ENCODE results near the gene PHLDB3.
"Not testable (repeated sequence)": the region's sequence is repeated elsewhere in the genome, so short reads cannot be mapped to it uniquely, and the experiment has no call there.

PHLDB3 gene

DNA sequence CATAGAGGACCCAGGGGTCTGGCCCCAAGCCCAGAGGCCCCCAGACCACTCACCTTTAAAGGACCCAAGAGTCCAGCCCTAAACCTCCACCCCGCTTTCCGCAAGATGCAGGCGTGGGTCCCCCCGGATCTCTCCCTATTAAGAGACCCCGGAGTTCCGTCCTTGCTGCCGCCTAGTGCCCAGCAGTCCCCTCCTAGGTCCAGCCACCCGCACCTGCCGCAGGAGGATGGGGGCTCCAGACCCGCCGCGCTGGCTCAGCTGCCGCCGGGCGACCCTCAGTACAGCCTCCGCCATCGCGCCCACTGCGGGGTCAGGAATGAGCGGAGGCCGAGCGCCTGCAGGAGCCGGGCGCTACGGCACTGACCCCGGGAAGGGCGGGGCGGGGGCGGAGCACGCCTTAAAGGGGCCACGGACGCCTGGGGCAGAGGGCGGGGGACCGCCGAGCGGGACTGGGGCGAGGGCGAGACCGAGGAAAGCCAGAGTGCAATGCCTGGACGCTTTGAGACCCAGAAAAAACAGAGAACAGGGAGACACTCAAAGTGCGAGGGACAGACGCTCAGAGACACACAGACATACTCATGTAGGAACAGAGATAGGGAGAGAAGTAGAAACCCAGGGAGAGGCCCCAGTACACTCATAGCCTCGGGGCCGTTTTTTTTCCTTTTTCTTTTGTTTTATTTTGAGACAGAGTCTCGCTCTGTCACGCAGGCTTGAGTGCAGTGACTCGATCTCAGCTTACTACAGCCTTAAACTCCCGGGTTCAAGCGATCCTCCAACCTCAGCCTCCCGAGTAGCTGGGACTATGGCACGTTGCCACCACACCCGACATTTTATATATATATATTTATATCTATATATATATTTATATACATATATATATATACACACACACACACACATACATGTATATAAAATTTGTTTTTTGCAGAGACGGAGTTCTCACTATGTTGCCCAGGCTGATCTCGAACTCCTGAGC lies 22.6 kb upstream of the PHLDB3 start, which contains the start of gene ETHE1:
TSS of gene ETHE1 (minus strand) at position 318 of the 976 bp plus-strand sequence. CDS start at position 294, 24 bp downstream.
- peak; percentile 86 for DNase-seq

DNA sequence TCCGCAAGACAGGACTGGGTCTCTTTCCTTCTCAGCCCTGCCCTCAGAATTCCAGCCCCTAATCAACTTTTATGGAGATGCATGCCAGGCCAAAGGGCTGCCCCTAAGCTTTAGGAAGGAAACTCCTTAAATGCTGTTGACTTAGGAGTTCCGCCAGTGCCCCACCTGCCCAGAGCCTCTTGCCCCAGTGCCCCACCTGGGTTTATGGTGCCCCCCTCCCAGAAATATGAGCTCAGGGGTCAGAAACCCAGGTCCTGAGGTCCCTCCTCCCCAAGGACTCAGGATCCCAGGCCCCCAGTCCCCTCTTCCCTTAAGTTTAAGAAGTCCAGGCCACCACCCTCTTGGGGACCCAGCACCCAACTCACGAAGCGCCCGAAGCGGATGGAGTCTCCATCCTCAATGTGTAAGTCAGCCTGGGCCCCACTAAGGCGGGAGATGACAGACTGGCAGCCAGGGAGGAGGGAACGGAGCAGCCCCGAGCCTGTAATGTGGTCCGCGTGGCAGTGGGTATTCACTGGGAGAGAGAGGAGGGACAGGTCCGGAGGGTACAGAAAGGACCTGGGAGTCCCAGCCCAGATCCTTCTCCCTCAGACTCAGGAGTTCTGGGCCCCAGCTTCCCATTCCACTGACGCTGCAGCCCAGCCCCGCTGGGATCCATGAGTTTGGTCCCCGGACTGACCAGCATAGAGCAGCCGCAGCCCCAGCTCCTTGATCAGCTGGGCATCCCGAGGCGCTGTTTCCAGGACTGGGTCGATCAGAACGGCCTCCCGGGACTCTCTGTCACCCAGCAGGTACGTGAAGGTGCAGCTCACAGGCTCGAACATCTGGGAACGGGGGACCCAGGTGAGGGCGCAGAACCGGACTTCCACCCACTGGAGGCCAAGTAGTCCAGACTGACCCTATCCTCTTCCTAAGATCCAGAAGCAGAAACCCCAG lies 21.6 kb upstream of the PHLDB3 start:
- no peak for DNase-seq

DNA sequence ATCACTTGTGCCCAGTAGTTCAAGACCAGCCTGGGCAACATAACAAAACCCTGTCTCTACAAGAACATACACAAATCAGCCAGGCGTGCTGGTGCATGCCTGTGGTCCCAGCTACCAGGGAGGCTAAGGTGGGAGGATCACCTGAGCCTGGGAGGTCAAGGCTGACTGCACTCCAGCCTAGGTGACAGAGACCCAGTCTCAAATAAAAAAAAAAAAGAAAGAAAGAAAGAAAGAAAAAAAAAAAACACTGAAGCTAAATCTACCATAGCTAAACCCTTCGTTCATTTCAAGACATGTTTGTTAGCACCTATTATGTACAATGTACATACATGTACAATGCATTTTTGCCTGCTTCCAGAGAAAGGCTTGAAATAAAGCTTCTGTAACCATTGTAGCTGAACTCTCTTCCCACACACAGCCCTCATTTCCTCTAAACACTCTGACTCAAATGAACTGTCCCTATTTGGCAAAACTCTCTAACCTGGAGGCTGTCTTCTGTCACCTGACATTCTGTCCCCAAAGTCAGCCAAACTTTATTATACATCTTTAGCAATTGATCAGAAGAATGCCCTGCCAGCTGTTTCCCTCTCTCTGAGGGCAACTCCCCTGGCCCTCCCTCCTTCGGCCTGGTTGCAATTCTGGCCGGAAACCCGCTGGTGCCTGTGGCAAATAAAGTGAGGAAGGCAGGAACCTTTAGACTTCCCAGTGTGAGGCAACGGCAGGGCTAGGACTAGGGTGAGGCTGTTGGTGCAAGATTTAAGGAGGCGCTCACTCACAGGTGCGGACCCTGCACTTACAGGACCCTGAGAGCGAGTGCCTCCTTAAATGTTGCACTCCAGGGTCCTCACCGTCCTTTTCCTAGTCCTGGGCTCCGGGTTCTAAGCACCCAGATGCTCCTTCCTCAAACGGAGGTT lies 20.6 kb upstream of the PHLDB3 start:
- DNase-seq: peak; percentile 42

DNA sequence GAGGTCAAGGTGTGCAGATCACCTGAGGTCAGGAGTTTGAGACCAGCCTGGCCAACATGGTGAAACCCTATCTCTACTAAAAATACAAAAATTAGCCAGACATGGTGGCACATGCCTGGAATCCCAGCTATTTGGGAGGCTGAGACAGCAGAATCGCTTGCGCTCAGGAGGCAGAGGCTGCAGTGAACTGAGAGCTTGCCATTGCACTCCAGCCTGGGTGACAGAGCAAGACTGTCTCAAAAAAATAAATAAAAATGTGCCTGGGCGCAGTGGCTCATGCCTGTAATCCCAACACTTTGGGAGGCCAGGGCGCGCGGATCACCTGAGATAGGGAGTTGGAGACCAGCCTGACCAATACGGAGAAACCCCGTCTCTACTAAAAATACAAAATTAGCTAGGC lies 19.1 kb upstream of the PHLDB3 start:
- DNase-seq: not testable (repeated sequence)

DNA sequence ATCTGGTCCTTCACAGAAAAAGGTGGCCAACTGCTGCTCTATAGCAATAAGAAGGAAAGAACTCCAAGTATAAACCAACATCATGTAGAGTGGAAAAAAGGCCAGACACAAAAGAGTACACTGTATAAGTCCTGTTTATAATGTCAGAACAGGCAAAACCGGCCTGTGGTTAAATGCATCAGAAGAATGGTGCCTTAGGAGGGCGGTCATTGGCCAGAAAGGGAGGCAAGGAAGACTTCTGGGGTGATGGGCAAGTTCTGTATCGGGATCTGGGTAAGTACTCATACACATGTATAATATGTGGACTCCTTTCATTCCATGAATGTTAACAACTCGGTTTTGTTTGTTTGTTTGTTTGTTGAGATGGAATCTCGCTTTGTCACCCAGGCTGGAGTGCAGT lies 18.4 kb upstream of the PHLDB3 start:
- no peak for DNase-seq

DNA sequence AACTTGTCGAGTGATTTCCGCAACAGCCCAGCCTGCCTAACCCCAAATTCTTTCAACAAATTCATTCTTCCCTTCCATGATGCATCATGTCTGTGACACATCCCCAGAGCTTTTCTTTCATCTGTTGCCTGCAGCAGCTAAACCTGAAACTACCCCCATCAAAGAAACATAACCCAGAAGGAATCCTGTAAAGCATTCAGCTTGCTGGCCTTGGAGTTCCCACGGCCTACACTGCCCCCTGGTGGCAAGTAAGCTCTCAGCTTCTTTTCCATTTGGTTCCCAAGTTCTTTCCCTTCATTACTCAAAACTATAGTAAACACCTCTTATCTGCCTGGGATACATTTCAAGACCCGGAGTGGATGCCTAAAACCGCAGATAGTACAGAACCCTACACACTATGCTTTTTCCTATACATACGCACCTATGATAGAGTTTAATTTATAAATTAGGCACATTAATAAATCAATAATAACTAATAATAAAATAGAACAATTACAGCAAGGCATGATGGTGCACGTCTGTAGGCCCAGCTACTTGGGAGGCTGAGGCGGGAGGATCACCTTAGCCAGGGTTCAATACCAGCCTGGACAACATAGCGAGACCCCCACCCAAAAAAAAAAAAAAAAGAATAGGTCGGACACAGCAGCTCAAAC lies 15.0 kb upstream of the PHLDB3 start:
- peak; percentile 88 for DNase-seq

- DNase-seq: no peak
Observed at GRCh38 chr19:43518051-43518450, 13.5 kb upstream of the PHLDB3 start.

DNA sequence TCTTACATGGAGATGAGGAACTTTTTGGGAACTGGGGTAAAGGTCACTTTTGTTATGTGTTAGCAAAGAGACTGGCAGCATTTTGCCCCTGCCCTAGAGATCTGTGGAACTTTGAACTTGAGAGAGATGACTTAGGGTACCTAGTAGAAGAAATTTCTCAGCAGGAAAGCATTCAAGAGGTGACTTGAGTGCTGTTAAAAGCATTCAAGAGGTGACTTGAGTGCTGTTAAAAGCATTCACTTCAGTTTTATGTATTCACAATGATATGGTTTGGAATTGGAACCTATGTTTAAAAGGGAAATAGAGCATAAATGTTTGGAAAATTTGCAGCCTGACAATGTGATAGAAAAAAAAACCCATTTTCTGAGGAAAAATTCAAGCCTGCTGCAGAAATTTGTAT lies 7.9 kb upstream of the PHLDB3 start:
- DNase-seq: not testable (repeated sequence)

- DNase-seq: no peak
Observed at GRCh38 chr19:43511324-43511723, 6.8 kb upstream of the PHLDB3 start.

- DNase-seq: no peak
Observed at GRCh38 chr19:43510713-43511112, 6.2 kb upstream of the PHLDB3 start.

DNA sequence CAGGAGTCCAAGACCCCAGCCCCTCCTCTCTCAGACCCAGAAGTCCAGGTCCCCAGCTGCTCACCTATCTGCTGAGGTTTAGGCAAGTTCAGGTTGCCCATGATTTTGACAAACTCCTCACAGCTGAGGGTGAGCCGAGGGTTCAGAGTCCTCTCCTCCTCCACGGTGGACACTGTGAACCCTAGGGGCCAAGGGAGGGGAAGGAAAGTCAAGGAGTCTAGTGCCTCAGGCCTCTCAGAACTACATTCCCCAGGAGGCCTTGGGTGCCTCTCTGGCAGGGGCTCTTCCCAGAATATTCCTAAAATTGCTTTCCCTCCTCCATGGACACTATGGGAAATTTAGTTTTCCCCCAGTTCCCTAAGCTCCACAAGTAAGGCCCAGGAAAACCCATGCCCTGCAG lies 3.3 kb upstream of the PHLDB3 start:
- no peak for DNase-seq

DNA sequence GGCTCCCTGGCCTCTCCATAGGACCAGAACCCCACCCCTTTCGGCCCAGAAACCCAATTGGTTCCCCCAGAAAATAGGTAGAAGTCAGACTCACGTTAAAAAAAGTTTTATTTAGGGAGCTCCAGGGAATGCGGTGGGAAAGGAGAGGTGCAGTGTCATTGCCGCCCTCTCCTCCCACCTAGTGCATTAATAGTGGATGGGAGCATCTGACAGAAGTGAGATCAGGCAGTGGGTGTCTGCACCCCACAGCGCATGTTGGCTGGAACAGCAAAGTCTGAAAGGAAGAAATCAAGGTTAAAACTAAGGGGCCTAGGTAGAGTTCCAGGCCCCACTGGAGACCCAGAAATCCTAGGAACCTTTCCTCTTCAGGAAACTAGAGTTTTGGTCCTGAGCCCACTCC lies 2.1 kb upstream of the PHLDB3 start:
- DNase-seq: no peak

DNA sequence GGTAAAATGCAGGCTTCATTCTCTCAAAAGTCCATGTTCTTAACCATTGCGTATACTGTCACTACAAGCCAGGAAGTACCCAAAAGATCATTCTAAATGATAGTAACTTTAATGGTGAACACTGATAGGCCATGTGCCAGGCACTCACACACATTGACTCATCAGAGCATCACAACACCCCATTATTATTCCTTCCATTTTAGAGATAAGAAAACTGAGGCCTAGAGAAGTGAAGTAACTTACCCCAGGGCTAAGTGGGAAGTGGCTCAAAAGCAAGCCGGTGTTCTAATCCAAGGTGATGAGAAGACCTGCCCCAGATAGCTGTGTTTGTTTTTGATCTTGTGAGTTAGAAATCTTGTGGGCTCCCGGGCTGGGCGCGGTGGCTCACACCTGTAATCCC lies 1.4 kb upstream of the PHLDB3 start:
- no peak for DNase-seq

DNA sequence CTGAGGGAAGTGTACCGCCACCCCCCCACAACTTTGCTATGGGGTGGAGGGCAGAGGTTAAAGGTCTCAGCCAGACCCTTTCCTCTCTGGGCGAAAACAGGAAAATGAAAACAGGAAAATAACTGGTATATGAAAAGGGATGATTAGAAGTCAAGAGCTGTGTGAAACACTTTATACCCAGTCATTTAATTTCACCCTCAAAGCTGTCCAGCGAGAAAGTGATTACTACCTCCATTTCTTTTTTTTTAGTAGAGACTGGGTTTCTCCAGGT lies 575 bp upstream of the PHLDB3 start:
- DNase-seq: no peak

DNA sequence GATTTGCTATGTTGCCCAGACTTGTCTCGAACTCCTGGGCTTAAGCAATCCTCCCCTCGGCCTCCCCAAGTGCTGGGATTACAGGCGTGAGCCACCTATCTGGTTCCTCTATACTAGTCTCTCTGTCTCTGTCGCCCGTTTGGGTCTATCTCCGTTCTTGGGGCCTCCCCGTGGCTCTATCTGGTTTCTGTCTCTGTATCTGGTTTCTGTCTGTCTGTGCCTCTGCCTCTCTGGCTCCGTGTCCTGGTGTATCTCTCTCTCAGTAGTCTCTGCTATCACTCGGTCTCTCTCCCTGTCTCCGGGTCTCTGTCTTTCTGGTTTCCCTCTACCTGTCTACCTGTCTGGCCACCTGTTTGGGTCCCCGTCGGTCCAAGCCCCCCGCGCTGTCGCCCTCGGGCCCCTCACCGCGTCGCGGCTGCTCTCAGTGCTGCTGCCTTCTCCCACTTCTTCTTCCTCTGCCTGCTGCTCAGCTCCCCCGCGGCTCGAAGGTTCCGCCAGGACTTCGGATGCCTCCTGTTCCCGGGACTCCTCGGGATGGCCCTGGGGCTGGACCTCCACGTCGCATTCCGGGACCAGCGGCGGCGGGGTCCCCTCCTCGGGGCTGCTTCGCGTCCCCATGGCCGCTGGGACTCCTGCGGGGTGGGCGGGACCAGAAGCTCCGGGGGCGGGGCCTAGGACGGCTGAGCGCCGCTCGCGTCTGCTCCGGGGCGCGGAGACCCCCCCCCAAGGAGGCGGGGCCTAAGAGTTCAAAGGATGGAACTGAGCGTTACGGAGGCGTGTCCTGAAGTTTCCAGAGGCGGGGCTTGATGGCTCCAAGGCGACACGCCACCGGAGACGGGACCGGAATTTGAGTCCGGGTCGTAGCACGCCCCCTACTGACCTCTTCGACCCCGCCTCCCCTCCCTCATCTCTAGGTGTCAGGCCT lies 783 bp downstream of the PHLDB3 start:
- peak; percentile 97 for DNase-seq

DNA sequence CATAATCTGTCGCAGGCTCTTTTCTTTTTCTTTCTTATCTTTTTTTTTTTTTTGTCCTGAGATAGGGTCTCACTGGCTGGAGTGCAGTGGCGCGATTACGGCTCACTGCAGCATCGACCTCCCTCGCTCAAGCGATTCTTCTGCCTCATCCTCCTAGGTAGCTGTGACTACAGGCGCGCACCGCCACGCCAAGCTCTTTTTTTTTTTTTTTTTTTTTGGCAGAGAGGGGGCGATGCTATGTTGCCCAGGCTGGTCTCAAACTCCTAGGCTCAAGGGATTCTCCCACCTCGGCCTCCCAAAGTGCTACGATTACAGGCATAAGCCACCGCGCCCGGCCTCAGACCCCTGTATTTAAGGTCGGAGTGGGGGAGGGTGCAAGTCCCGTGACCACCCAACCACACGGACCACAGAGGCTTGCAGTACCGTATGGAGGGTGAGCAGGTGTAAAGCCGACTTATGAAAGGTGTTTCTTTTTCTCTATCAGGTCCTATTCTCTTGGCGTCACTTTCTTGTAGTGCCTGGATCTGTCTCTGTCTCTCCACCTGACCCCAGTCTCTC lies 2.0 kb downstream of the PHLDB3 start:
- no peak for DNase-seq

DNA sequence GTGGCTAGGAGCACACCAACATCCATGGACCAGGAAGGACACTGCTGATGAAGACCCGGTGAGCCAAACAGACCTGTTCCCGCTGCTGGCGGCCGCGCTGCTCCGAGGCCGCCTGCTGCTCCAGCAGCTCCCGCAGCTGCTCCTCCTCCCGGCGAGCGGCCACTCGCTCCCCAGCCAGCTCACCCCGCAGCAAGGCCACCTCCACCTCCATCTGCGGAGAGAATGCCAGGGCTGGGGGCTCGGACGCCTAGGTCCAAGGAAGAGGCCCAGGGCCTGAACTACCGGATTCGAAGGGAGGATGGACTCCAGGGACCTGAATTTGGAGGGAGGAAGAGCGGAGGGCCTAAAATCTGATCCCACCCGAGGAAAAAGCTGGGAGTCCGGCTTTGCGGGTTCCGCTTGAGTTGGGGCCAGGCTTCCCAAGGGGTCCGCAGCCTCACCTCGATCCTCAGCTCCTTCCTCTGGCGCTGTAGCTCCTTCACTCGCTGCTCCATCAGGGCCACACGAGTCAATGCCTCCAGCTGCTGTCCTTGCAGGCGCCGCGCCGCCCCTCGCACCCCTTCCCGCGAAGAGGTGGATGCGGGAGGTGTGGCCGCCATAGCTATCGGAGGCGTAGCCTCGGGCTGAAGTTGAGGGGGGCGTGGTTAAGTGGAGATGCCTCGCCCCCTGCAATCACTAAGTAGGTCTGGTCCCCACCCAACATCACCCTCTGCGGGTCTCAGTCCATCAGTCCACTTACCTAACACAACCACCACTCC lies 2.7 kb downstream of the PHLDB3 start:
- DNase-seq: no peak

DNA sequence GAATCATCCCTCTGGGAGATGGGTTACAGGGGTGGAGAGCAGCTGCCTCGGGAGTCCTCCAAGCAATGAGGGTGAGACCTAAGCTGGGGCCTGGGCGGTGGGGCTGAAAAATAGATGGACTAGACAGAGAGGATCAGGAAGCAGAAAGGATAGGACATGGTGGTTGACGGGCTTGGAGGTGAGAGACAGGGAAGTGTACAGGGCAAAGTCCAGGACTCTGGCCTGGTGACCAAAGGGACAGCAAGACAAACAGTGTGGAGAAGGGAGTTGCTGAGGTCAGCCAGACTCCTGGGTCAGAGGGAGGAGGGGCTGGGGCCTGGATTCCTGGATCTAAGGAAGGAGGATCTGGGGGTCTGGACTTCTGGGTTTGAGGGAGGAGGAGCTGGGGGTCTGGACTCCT lies 5.5 kb downstream of the PHLDB3 start:
- no peak for DNase-seq

DNA sequence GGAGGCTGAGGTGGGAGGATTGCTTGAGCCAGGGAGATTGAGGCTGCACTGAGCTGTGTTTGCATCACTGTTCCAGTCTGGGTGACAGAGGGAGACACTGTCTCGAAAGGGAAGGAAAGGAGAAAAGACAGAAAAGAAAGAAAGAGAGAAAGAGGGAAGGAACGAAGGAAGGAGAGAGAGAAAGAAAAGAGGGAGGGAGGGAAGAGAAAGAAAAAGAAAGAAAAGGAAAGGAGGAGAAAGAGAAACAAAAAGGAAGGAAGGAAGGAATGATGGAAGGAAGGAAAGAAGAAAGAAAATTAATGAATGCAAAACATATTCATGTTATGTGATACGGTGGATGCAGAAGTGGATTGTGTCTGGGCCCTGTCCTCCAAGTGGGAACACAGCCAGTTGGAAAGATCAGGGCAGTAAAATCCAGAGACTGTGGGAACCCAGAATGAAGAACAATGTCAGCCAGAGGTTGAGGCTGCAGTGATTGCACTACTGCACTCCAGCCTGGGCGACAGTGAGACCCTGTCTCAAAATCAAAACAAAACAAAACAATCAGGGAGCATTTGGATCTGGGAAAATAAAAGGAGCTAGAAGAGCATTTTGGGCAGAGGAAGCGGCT lies 6.2 kb downstream of the PHLDB3 start:
- DNase-seq: no peak
